ENCODE measurements around the gene ARAP1.

DNA sequence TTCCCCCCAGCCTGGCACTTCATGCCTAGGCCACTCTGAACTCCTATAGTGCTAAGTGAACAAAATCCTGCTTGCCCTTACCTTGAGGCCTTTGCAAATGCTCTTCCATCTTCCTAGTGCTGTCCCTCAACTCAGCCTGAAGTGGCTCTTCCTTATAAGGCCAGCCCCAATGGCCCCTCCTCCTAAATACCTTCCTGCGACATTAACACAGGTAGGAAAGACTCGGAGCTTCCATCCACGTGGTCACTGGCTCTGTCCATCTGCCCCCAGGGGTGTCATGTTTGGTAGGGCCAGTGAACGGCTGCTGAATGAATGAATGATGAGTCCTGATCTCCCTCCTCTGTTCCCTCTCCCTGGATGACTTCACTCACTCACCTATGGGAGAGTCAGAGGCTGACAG, 82.2 kb downstream of the ARAP1 start:
- TF ChIP-seq, protein P1, sequence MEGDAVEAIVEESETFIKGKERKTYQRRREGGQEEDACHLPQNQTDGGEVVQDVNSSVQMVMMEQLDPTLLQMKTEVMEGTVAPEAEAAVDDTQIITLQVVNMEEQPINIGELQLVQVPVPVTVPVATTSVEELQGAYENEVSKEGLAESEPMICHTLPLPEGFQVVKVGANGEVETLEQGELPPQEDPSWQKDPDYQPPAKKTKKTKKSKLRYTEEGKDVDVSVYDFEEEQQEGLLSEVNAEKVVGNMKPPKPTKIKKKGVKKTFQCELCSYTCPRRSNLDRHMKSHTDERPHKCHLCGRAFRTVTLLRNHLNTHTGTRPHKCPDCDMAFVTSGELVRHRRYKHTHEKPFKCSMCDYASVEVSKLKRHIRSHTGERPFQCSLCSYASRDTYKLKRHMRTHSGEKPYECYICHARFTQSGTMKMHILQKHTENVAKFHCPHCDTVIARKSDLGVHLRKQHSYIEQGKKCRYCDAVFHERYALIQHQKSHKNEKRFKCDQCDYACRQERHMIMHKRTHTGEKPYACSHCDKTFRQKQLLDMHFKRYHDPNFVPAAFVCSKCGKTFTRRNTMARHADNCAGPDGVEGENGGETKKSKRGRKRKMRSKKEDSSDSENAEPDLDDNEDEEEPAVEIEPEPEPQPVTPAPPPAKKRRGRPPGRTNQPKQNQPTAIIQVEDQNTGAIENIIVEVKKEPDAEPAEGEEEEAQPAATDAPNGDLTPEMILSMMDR (conservative IDR thresholded peaks at IDR 0.05; ENCODE audit: low read depth, low read length) = no peak
- no peak for TF ChIP-seq EZH2phosphoT487 (IDR thresholded peaks at IDR 0.05; ENCODE audit: borderline replicate concordance, low read length)

All from PC-3 (cell line).